NCI-H2227 (cell line): ENCODE data around the gene ATP8A2.
"Not testable (repeated sequence)": the region's sequence is repeated elsewhere in the genome, so short reads cannot be mapped to it uniquely, and the experiment has no call there.

Experiments used
- DNase-seq: peaks from one replicate; lab custom pipeline; 2025; ENCODE audit not compliant: unreplicated experiment; lab: John Stamatoyannopoulos, UW

The ATP8A2 gene

GRCh38 chr13:25371875-25372283 is at the start of gene ATP8A2:
TSS of gene ATP8A2 (plus strand) at chr13:25371974. CDS start at chr13:25372213, 239 bp downstream.
- DNase-seq: peak; percentile 61

DNA sequence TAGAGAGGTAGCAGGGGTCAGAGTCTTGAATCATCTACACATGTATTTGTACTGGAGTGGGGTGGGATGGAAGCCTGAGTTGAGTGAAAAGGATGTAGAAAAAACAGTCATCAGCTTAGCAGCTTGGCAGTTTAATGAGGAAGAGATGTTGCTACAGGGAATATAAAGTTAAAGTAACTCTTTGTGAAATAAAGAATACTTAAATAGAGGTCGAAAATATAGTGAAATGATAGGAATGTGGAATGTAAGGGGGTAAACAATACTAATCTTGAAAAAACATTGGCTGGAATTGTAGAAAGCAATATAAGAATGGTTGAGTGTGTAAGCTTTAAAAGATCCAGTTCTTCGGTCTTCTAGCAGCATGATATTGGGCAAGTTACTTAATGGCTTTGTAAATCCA is 47.7 kb upstream of the ATP8A2 start:
- no peak for DNase-seq

- no peak for DNase-seq
These were observed 42.1 kb upstream of the ATP8A2 start for GRCh38 chr13:25329706-25330105.

- DNase-seq: no peak
These were observed 41.2 kb upstream of the ATP8A2 start for GRCh38 chr13:25330541-25330940.

GRCh38 chr13:25335856-25336255 is 35.9 kb upstream of the ATP8A2 start:
- no peak for DNase-seq

DNA sequence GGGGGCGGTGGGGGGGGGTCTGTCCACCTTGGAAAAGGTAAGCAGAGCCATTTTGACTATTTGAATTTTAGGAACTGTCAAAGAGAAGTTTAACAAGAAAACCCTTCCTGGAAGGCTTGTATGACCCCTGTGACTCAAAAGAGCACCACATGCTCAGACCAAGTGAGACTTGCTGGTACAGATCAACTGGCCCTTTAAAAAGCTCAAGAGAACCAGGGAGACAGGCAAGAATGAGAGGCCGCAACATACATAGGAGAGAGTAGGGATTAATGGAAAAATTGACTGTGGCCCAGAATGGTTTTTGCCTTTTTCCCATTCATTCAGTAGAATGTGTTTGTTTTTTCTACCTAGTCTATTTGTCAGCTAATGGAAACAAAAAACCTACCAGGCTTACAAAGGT is 26.2 kb upstream of the ATP8A2 start:
- DNase-seq: no peak

DNA sequence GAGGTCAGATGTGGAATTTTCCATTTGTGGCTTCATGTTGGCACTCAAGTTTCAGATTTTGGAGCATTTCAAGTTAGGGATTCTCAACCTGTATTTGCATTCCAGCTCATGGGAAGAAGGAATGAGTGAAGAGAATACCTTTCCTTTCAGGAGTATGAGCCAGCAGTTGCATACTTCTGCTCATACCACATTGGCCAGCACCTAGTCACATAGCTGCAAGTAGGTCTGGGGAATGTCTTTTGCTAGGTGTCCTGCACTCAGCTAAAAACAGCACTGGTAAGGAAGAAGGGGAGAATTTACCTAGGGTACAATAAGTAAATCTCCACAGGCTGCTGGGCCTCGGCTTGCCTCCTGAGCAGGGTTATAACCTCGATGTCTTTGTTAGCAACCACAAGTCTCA is 24.6 kb upstream of the ATP8A2 start:
- DNase-seq: no peak

- no peak for DNase-seq
These were observed 20.4 kb upstream of the ATP8A2 start for GRCh38 chr13:25351404-25351803.

DNA sequence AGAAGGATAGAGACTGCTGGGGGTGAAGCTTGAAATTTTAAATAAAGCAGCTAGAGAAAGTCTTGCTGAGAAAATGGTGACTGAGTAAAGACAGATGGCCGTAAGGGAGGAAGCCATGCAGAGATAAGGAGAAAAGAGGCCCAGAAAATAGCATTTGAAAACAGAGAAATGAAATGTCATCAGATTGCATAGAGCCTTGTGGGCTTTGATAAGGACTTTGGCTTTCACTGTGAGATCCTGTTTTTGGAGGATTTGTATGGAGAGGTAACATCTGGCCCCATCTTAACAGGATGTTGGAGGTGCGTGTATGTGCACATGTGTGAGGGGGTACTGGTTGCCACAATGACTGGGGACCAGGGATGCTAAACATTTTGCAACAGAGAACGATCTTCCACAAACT is 19.5 kb upstream of the ATP8A2 start:
- no peak for DNase-seq

DNA sequence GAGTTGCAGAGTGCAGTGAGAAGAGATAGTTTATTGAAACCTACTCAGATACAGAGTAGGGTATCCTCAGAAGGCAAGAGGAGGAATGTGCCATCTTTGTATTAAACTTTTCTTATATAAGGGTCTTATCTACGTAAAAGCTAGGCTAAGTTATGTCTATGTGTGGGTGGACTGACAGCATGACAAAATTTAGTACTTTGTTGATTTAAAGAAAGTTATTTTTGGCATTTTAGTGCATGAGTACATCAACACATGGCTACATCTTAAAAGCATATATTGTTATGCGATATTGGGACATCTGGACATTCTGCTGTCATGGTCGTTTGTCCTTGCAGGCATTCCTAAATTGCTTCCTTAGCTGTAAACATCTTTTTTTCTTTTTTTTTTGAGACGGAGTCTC is 19.0 kb upstream of the ATP8A2 start:
- no peak for DNase-seq

DNA sequence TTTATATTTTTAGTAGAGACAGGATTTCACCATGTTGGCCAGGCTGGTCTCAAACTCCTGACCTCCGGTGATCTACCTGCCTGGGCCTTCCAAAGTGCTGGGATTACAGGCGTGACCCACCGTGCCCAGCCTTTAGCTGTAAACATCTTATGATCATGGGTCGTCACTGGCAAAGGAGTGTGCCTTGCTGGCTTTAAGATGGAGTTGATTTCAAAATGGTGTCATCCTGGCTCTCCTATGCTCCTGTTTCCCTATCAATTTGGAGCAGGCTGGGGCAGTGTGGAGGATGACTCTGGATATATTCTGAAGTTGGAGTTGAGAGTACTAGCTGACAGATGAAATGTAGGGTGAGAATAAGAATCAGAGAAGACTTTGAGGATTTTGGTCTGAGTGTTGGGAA is 18.4 kb upstream of the ATP8A2 start:
- DNase-seq: no peak

DNA sequence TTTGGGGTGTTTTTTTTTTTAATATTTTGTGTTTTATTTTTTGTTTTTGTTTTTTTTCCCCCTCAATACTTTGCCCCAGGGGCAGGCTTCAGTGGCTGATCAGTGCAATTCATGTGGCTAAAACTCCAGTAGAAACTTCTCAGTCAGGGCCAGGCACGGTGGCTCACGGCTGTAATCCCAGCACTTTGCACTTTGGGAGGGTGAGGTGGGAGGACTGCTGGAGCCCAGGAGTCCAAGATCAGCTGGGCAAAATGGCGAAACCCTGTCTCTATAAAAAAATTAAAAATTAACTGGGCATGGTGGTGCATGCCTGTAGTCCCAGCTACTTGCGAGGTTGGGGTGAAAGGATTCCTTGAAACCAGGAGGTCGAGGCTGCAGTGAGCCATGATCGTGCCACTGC is 17.4 kb upstream of the ATP8A2 start:
- no peak for DNase-seq

DNA sequence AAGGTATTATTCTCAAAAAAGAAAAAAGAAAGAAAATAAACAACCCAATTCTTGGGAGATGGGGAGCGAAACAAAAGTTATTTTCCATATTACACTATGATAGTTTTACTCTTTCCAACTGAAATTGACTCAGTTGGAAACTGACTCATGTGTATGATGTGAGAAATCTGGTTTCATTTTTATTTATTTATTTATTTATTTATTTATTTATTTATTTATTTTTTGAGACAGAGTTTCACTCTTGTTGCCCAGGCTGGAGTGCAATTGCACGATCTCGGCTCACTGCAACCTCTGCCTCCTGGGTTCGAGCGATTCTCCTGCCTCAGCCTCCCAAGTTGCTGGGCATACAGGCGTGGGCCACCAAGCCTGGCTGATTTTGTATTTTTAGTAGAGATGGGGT is 11.3 kb upstream of the ATP8A2 start:
- not testable (repeated sequence) for DNase-seq

- DNase-seq: no peak
These were observed 6.0 kb upstream of the ATP8A2 start for GRCh38 chr13:25365720-25366235.

DNA sequence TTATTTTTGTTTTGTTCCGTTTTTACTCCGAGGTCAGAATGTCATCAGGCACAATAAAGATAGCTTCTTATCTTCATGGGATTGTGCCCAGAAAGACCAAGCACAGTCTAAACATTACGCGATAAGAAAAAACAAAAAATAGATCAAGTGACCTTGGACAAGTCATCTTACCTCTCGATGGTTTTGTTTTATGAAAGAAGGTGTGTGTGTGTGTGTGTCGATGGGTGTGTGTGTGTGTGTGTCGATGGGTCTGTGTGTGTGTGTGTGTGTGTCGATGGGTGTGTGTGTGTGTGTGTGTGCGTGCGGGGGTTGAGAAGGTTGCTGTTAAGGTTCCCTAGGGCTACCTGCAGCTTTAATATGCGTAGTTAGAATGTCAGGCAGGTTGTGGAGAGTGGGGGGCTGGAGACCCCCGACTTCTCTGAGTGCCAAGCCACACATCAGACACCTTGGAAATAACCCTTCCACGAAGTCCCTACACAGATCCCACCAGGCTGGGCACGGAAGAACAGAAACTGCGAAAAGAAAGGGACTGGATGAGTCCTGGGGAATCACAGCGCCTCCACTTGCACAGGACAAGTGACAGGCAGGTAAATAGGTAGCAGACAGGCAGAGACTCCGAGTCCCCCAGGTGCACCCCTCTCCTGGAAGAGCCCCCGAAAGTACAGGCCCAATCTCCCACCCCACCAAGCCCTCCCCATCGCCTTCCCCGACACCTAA is 458 bp upstream of the ATP8A2 start:
- DNase-seq: peak; percentile 45

GRCh38 chr13:25372284-25373081 is 709 bp downstream of the ATP8A2 start:
- peak; percentile 64 for DNase-seq

DNA sequence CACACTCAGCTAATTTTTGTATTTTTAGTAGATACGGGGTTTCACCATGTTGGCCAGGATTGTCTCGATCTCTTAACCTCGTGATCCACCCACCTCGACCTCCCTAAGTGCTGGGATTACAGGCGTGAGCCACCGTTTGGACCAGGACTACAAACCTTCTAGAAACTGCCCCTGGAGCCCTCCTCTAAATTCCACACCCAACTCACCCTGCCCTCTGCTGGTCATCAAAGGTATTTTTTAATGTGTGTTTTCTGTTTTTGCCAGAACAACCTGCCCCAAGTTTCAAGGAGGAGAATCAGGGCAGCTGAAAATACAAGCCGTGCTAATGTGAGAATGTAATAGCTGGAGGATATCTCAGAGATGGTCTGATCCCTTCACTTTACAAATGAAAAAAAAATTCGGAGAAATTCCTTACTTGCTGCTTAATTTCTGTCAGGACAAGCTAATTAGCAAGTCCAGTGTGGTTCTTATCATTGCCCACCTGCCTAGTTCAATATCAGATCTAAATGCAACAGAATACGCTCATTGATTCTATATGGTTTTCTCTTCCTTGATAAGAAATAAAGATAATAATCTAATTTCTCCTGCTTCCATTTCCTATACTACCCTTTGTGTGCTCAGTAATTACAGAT is 4.1 kb downstream of the ATP8A2 start:
- DNase-seq: peak; percentile 63

GRCh38 chr13:25377244-25377962 is 5.6 kb downstream of the ATP8A2 start:
- DNase-seq: no peak

DNA sequence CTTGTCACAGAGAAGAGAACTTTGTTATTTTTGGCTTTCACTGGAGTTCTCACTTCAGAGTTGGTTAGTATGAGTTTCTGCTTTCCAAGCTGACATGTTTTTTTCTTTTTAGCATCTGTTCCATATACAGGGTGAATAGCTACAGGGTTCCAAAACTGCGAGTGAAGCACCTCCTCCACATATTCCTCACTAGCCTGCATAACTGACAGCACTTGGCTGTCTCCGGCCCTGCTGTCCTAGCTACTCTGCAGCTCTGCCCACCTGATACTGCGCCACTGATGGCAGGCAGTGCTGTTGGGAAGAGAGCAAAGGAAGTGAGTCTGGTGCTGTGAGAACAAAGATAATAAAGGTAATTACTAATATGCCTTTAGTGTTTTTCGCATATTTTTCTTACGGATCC is 6.8 kb downstream of the ATP8A2 start:
- DNase-seq: no peak

DNA sequence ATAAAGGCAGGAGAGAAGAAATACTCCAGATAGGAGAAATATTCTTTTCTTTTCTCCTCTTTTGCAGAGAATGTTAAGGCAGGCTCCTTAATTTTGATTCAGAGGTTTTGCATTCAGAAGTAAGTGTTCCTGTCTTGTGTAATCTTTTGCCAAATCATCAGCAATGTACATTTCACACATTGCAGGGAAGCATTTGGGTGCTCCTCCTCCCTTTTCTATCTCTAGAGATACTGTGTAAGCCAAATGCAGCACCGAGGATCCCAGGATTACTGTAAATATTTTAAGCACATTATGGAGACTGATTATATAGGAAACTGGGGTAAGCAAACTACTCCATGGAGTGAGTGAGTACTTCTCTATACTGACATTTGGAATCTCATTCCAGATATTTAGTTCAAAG is 7.2 kb downstream of the ATP8A2 start:
- DNase-seq: no peak

DNA sequence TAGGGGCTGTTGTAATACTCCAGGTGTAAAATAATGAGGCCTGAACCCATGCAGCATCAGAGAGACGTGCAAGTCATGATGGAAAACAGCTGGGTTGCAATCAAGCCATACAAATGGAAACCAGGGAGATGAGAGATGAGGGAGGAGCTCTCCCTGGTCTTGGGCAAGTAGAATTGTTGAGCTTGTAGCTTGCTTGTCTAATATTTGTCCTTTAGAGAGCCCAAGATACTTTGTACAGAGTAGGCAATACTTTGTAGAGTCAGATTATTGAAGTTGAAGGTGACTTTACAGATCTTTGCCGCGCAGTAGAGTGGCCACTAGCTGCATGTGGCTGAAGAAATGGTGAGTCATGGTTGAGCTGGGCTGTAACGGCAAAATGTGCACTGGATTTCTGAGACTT is 8.3 kb downstream of the ATP8A2 start:
- DNase-seq: no peak
